Esophagus muscularis mucosa (tissue), 4 donors: ENCODE data around the gene TMEM141.

Source experiments
- EP300 ChIP-seq: sonication (generic); formaldehyde crosslinking; IDR thresholded peaks from one replicate; pipeline ENCODE4 v1.6.1; 2017; ENCODE audit warnings: antibody characterized with exemption
- POLR2A ChIP-seq: fragments of 450-650 bp; IDR thresholded peaks from one replicate; pipeline ENCODE4 v1.6.1; 2017; ENCODE audit warnings: antibody characterized with exemption, moderate library complexity, mild to moderate bottlenecking, low read depth
- POLR2AphosphoS5 ChIP-seq, 2 donors: sonication (generic); formaldehyde crosslinking; IDR thresholded peaks; one replicate each; pipeline ENCODE4 v1.6.1; 2017; ENCODE audit warnings: antibody characterized with exemption in 2 of 2
- TF ChIP-seq, protein P1 (sequence below), 3 experiments: fragments of 200-600 bp in 2 of 3; fragments of 450-650 bp in 1 of 3; sonication (generic) in 2 of 3; IDR thresholded peaks; one replicate each; pipeline ENCODE4 v1.5.1; 2017 to 2019; ENCODE audit warnings: antibody characterized with exemption in 3 of 3, mild to moderate bottlenecking in 2 of 3, moderate library complexity in 1 of 3

DNA sequence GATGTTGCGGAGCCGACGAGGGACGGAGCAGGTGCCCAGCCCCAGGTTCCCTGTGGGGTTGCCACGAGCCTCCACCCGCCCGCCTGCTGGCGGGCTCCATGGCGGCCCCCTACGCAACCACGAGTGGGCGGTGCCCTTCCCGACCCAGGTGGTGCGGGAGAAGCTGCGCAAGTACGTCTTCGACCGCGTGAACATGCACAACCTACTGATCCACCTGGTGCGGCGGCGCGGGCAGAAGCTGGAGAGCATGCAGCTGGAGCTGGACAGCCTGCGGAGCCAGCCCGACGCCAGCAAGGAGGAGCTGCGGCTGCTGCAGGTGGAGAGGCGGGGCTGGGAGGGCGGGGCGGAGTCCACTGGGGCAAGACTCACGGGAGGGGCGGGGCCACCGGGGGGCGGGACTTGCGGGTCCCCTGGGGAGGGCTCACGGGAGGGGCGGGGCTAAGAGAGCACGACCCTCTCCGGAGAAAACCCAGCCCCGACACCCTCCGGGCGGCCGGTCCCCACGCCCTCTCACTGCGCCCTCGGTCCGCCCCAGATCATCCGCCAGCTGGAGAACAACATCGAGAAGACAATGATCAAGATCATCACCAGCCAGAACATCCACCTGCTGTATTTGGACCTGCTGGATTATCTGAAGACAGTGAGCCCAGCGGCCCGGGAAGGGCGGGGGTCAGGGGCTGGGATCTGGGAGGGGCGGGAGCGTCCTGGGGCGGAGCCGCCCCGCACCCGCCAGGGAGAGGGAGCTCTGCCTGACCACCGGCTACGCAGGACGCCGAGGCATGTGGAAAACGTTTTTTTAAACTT, 8.9 kb downstream of the TMEM141 start:
- TF ChIP-seq POLR2A (no peak), POLR2AphosphoS5 (IDR thresholded peaks at IDR 0.05) (no peak), EP300 (no peak)
- TF ChIP-seq, protein P1, sequence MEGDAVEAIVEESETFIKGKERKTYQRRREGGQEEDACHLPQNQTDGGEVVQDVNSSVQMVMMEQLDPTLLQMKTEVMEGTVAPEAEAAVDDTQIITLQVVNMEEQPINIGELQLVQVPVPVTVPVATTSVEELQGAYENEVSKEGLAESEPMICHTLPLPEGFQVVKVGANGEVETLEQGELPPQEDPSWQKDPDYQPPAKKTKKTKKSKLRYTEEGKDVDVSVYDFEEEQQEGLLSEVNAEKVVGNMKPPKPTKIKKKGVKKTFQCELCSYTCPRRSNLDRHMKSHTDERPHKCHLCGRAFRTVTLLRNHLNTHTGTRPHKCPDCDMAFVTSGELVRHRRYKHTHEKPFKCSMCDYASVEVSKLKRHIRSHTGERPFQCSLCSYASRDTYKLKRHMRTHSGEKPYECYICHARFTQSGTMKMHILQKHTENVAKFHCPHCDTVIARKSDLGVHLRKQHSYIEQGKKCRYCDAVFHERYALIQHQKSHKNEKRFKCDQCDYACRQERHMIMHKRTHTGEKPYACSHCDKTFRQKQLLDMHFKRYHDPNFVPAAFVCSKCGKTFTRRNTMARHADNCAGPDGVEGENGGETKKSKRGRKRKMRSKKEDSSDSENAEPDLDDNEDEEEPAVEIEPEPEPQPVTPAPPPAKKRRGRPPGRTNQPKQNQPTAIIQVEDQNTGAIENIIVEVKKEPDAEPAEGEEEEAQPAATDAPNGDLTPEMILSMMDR (IDR thresholded peaks at IDR 0.05), result no peak
